HG02642 (cell line): ENCODE measurements around the gene PCYOX1L.

ENCODE experiments used
- ATAC-seq: cut with Tn5 transposase; IDR thresholded peaks from one replicate; pipeline ENCODE4 v1.9.1; 2021; ENCODE audit warnings: mild to moderate bottlenecking; ENCODE audit not compliant: unreplicated experiment, poor library complexity

PCYOX1L gene

GRCh38 chr5:149333711-149334443 lies 24.0 kb upstream of the PCYOX1L start:
- ATAC-seq, result no peak

GRCh38 chr5:149337736-149338135 lies 20.1 kb upstream of the PCYOX1L start:
- ATAC-seq, result no peak

- no peak for ATAC-seq
Measured at GRCh38 chr5:149338364-149338763, 19.5 kb upstream of the PCYOX1L start.

GRCh38 chr5:149340920-149341319 lies 16.9 kb upstream of the PCYOX1L start:
- no peak for ATAC-seq

GRCh38 chr5:149341876-149342275 lies 16.0 kb upstream of the PCYOX1L start:
- no peak for ATAC-seq

- ATAC-seq, result no peak
Measured at GRCh38 chr5:149344151-149344550, 13.7 kb upstream of the PCYOX1L start.

- peak; percentile 98 for ATAC-seq
Measured at GRCh38 chr5:149345147-149345891, 12.5 kb upstream of the PCYOX1L start, which contains the start of gene GRPEL2. GRPEL2 (plus strand) TSS chr5:149345499; CDS start chr5:149345540, 41 bp downstream.

GRCh38 chr5:149345892-149346222 lies 12.0 kb upstream of the PCYOX1L start:
- peak; percentile 10 for ATAC-seq

GRCh38 chr5:149348518-149348917 lies 9.3 kb upstream of the PCYOX1L start:
- ATAC-seq, result no peak

GRCh38 chr5:149349382-149349781 lies 8.5 kb upstream of the PCYOX1L start:
- ATAC-seq, result no peak

- ATAC-seq, result no peak
Measured at GRCh38 chr5:149352169-149352568, 5.7 kb upstream of the PCYOX1L start.

GRCh38 chr5:149353911-149354310 lies 3.9 kb upstream of the PCYOX1L start:
- ATAC-seq, result no peak

- no peak for ATAC-seq
Measured at GRCh38 chr5:149355688-149356087, 2.2 kb upstream of the PCYOX1L start.

- no peak for ATAC-seq
Measured at GRCh38 chr5:149356391-149356790, 1.5 kb upstream of the PCYOX1L start.

- ATAC-seq, result peak; percentile 12
Measured at GRCh38 chr5:149358294-149358651, 427 bp downstream of the PCYOX1L start.

GRCh38 chr5:149358868-149359495 lies 1.1 kb downstream of the PCYOX1L start:
- ATAC-seq, result no peak

- ATAC-seq, result no peak
Measured at GRCh38 chr5:149360272-149360671, 2.4 kb downstream of the PCYOX1L start.

- no peak for ATAC-seq
Measured at GRCh38 chr5:149362541-149362940, 4.7 kb downstream of the PCYOX1L start.

GRCh38 chr5:149363358-149363757 lies 5.5 kb downstream of the PCYOX1L start:
- no peak for ATAC-seq

- no peak for ATAC-seq
Measured at GRCh38 chr5:149363936-149364335, 6.1 kb downstream of the PCYOX1L start.

GRCh38 chr5:149364719-149365118 lies 6.9 kb downstream of the PCYOX1L start:
- ATAC-seq, result no peak
